GM21576 (cell line): ENCODE measurements around the gene TMEM170A.

ENCODE experiments used
- ATAC-seq: cut with Tn5 transposase; IDR thresholded peaks from one replicate; pipeline ENCODE4 v1.9.1; 2021; ENCODE audit warnings: mild to moderate bottlenecking, moderate library complexity; ENCODE audit not compliant: unreplicated experiment

Gene TMEM170A

GRCh38 chr16:75482434-75483205, 18.1 kb upstream of the TMEM170A start:
- ATAC-seq = no peak

GRCh38 chr16:75481475-75481874, 17.0 kb upstream of the TMEM170A start:
- ATAC-seq = no peak

GRCh38 chr16:75479421-75479990, 15.0 kb upstream of the TMEM170A start:
- ATAC-seq = no peak

- ATAC-seq = no peak
These were observed 14.2 kb upstream of the TMEM170A start for GRCh38 chr16:75478480-75479345.

GRCh38 chr16:75477680-75478473, 13.4 kb upstream of the TMEM170A start:
- ATAC-seq = no peak

GRCh38 chr16:75476817-75477216, 12.3 kb upstream of the TMEM170A start:
- no peak for ATAC-seq

- ATAC-seq = no peak
These were observed 10.9 kb upstream of the TMEM170A start for GRCh38 chr16:75475420-75475847.

GRCh38 chr16:75472908-75473877, 8.7 kb upstream of the TMEM170A start:
- ATAC-seq = no peak

GRCh38 chr16:75471723-75472633, 7.5 kb upstream of the TMEM170A start:
- ATAC-seq = no peak

GRCh38 chr16:75466760-75467159, 2.3 kb upstream of the TMEM170A start:
- no peak for ATAC-seq

- peak; percentile 15 for ATAC-seq
These were observed 934 bp downstream of the TMEM170A start for GRCh38 chr16:75463389-75464121.

- ATAC-seq = no peak
These were observed 1.7 kb downstream of the TMEM170A start for GRCh38 chr16:75462806-75463205.

GRCh38 chr16:75461575-75461974, 2.9 kb downstream of the TMEM170A start:
- ATAC-seq = no peak

GRCh38 chr16:75460446-75460845, 4.0 kb downstream of the TMEM170A start:
- ATAC-seq = no peak

- no peak for ATAC-seq
These were observed 4.8 kb downstream of the TMEM170A start for GRCh38 chr16:75459691-75460090.

- no peak for ATAC-seq
These were observed 6.0 kb downstream of the TMEM170A start for GRCh38 chr16:75458439-75458838.

GRCh38 chr16:75458029-75458428, 6.5 kb downstream of the TMEM170A start:
- no peak for ATAC-seq

- no peak for ATAC-seq
These were observed 6.9 kb downstream of the TMEM170A start for GRCh38 chr16:75457485-75458021.
